ENCODE results near the gene RUVBL2. TPM values are rescaled to one million over a fixed set of nuclear protein-coding genes. Genes with fewer than 3 reads are reported as not detected.
A peak's percentile ranks its signal among the peaks of the same experiment; 100 is the strongest.

Gene RUVBL2
- total RNA-seq = 118 and 125 TPM in 2 replicates
- long read RNA-seq, transcript RUVBL2-206 (15 exons, 2,009 nt) = major isoform, 167 of 198 reads
- long read RNA-seq, partial matches to known transcripts = 10 of 198 reads
- long read RNA-seq, other reads (novel, unspliced or antisense) = 21 of 198 reads

GRCh38 chr19:48993175-48994034 lies at the start of gene RUVBL2, which contains the start of gene GYS1:
Gene RUVBL2, plus strand, starts transcription at chr19:48993887. Its CDS starts 25 bp downstream, at chr19:48993912.
Gene GYS1, minus strand, starts transcription at chr19:48993309. Its CDS starts 197 bp downstream, at chr19:48993112.
- TF ChIP-seq, protein P1, sequence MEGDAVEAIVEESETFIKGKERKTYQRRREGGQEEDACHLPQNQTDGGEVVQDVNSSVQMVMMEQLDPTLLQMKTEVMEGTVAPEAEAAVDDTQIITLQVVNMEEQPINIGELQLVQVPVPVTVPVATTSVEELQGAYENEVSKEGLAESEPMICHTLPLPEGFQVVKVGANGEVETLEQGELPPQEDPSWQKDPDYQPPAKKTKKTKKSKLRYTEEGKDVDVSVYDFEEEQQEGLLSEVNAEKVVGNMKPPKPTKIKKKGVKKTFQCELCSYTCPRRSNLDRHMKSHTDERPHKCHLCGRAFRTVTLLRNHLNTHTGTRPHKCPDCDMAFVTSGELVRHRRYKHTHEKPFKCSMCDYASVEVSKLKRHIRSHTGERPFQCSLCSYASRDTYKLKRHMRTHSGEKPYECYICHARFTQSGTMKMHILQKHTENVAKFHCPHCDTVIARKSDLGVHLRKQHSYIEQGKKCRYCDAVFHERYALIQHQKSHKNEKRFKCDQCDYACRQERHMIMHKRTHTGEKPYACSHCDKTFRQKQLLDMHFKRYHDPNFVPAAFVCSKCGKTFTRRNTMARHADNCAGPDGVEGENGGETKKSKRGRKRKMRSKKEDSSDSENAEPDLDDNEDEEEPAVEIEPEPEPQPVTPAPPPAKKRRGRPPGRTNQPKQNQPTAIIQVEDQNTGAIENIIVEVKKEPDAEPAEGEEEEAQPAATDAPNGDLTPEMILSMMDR (conservative IDR thresholded peaks at IDR 0.05) = peak; percentile 99
- Mint-ChIP-seq H3K36me3 (ENCODE audit: low read depth) (no peaks in the 10 kb centered on the region), H3K27me3 (ENCODE audit: low read depth) (no peaks in the 10 kb centered on the region), H3K4me1 (peaks cover 48% of the 10 kb centered on the region), H3K4me3 (peak within 1 kb of the TSS; percentile 99), H3K27ac (ENCODE audit: unreplicated experiment) (peak within 1 kb of the TSS; percentile 98), H3K9me3 (no peaks in the 10 kb centered on the region)
- peak; percentile 98 for DNase-seq (ENCODE audit: low read depth, low spot score)

DNA sequence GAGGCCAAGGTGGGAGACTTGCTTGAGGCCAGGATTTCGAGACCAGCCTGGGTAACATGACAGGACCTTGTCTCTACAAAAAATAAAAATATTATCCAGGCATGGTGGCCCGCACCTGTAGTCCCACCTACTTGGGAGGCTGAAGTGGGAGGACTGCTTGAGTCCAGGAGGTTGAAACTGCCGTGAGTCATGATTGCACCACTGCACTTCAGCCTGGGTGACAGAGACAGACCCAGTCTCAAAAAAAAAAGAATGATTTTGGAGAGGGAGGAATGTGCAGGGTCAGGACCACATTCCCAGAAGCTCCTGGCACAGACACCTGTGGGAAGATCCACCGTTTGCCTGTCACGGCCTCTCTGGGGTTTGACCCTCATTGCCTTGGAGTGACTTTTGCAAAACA lies 48.3 kb upstream of the RUVBL2 start:
- H3K27me3 Mint-ChIP-seq (ENCODE audit: low read depth) = no peaks in the 10 kb centered on the region
- DNase-seq (ENCODE audit: low read depth, low spot score) = no peak
- H3K36me3 Mint-ChIP-seq (ENCODE audit: low read depth) = no peaks in the 10 kb centered on the region
- H3K4me1 Mint-ChIP-seq = no peaks in the 10 kb centered on the region
- TF ChIP-seq, protein P1 (conservative IDR thresholded peaks at IDR 0.05) = no peak
- peaks cover 2% of the 10 kb centered on the region for H3K9me3 Mint-ChIP-seq
- H3K4me3 Mint-ChIP-seq = no peak overlapping the region
- no peak overlapping the region for H3K27ac Mint-ChIP-seq (ENCODE audit: unreplicated experiment)

DNA sequence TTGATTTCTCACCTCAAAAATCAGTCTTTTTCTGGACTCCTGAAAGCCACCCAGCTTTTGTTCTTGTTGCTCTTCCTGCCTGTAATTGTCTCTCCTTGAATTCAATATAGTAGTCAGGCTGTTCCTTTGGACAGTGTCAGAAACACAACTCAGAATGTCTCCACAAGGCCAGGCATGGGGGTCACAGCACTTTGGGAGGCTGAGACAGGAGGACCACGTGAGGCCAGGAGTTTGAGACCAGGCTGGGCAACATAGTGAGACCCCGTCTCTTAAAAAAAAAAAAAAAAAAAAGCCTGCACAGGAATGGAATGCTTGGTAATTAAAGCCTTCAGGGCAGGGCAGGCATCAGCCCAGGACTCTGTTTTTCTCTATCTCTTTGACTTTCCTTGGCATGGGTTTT lies 47.9 kb upstream of the RUVBL2 start:
- Mint-ChIP-seq H3K9me3 (peaks cover 2% of the 10 kb centered on the region), H3K36me3 (ENCODE audit: low read depth) (no peaks in the 10 kb centered on the region), H3K27ac (ENCODE audit: unreplicated experiment) (no peak overlapping the region), H3K27me3 (ENCODE audit: low read depth) (no peaks in the 10 kb centered on the region), H3K4me1 (no peaks in the 10 kb centered on the region), H3K4me3 (no peak overlapping the region)
- no peak for DNase-seq (ENCODE audit: low read depth, low spot score)
- TF ChIP-seq, protein P1 (conservative IDR thresholded peaks at IDR 0.05) = no peak

DNA sequence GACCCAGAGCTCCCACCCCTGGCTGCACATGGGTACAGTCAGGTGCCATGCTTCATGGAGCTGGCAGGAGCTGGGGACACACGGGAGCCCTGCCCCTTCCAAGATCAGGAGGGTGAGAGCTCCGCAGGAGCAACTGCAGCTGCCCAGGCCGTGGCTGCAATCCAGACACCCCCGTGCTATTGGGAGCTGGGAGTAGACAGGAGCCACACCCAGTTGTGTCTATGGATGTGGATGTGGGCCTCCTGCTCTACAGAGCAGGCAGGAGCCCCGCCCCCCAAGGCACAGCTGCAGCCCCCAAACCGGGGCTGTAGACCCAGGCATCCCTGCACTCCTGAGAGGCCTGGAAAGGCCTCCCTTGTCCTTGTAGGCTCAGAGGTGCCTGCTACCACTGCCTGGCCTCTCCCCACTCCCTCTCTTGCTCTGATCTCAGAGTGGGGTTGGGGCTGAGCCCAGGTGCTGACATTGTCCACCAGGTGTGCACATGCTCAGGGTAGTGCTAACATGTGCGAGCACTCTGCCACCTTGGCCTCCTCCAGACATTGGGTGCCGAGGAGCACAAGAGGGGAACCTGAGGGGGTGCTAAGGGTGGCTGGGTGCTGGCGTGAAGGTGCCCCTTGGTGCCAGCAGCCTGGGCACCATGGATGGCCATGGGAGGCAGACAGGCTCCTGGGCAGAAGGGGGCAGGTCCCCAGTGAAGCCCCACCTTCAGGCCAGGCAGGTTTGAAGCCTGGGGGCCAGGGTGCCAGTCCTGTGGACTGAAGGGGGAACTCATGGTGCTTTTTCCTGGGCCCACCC lies 47.0 kb upstream of the RUVBL2 start:
- H3K27ac Mint-ChIP-seq (ENCODE audit: unreplicated experiment) = no peak overlapping the region
- TF ChIP-seq, protein P1 (conservative IDR thresholded peaks at IDR 0.05) = no peak
- DNase-seq (ENCODE audit: low read depth, low spot score) = no peak
- H3K27me3 Mint-ChIP-seq (ENCODE audit: low read depth) = no peaks in the 10 kb centered on the region
- H3K4me3 Mint-ChIP-seq = no peak overlapping the region
- peaks cover 2% of the 10 kb centered on the region for H3K9me3 Mint-ChIP-seq
- H3K36me3 Mint-ChIP-seq (ENCODE audit: low read depth) = no peaks in the 10 kb centered on the region
- H3K4me1 Mint-ChIP-seq = no peaks in the 10 kb centered on the region

DNA sequence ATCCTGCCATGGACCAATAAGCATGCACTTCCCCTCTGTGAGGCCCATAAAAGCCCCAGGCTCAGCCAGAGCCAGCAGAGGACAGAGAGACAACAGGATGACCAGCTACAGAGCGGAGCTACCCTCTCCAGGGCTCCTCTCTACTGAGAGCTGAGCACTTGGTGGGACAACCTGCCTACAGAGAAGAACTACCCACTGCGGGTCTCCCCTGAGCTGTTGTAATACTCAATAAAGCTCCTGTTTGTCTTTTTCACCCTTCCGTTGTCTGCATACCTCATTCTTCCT lies 46.5 kb upstream of the RUVBL2 start:
- H3K36me3 Mint-ChIP-seq (ENCODE audit: low read depth) = no peaks in the 10 kb centered on the region
- no peak overlapping the region for H3K4me3 Mint-ChIP-seq
- no peaks in the 10 kb centered on the region for H3K27me3 Mint-ChIP-seq (ENCODE audit: low read depth)
- no peak for DNase-seq (ENCODE audit: low read depth, low spot score)
- H3K9me3 Mint-ChIP-seq = peaks cover 2% of the 10 kb centered on the region
- H3K27ac Mint-ChIP-seq (ENCODE audit: unreplicated experiment) = no peak overlapping the region
- no peaks in the 10 kb centered on the region for H3K4me1 Mint-ChIP-seq
- TF ChIP-seq, protein P1 (conservative IDR thresholded peaks at IDR 0.05) = no peak
